Germinal center (tissue), 1 donor: ENCODE results near the gene SH2D1B.

Source experiments
- DNase-seq: peaks from one replicate; pipeline ENCODE4 v3.0.0; 2012; ENCODE audit warnings: mixed read lengths, low spot score

Gene SH2D1B

GRCh38 chr1:162381941-162382750 is 29.8 kb downstream of the SH2D1B start:
- no peak for DNase-seq

GRCh38 chr1:162381383-162381782 is 30.6 kb downstream of the SH2D1B start, which contains the start of gene C1orf226:
Gene C1orf226 (plus strand): TSS chr1:162381728. CDS start chr1:162381902, 174 bp downstream.
- DNase-seq = no peak

GRCh38 chr1:162380061-162380846 is 31.7 kb downstream of the SH2D1B start:
- no peak for DNase-seq

GRCh38 chr1:162376691-162377090 is 35.2 kb downstream of the SH2D1B start, which contains the start of gene SPATA46:
Gene SPATA46 (minus strand): TSS chr1:162376854. CDS start chr1:162376790, 64 bp downstream.
- DNase-seq = no peak

GRCh38 chr1:162375463-162375862 is 36.5 kb downstream of the SH2D1B start:
- no peak for DNase-seq

- no peak for DNase-seq
These were observed 37.5 kb downstream of the SH2D1B start for GRCh38 chr1:162374406-162374805.

- no peak for DNase-seq
These were observed 38.2 kb downstream of the SH2D1B start for GRCh38 chr1:162373541-162374260.

GRCh38 chr1:162373072-162373427 is 38.9 kb downstream of the SH2D1B start:
- no peak for DNase-seq

GRCh38 chr1:162372159-162373071 is 39.5 kb downstream of the SH2D1B start:
- DNase-seq = no peak

GRCh38 chr1:162371611-162372010 is 40.3 kb downstream of the SH2D1B start:
- no peak for DNase-seq

- no peak for DNase-seq
These were observed 41.2 kb downstream of the SH2D1B start for GRCh38 chr1:162370721-162371120.

GRCh38 chr1:162370161-162370560 is 41.8 kb downstream of the SH2D1B start:
- DNase-seq = no peak

GRCh38 chr1:162369571-162369970 is 42.4 kb downstream of the SH2D1B start:
- no peak for DNase-seq

GRCh38 chr1:162368451-162368850 is 43.5 kb downstream of the SH2D1B start:
- no peak for DNase-seq

- no peak for DNase-seq
These were observed 44.2 kb downstream of the SH2D1B start for GRCh38 chr1:162367772-162368171.

GRCh38 chr1:162367073-162367472 is 44.9 kb downstream of the SH2D1B start:
- DNase-seq = no peak

- DNase-seq = no peak
These were observed 45.3 kb downstream of the SH2D1B start for GRCh38 chr1:162366671-162367070.

- no peak for DNase-seq
These were observed 45.8 kb downstream of the SH2D1B start for GRCh38 chr1:162366149-162366548.

- DNase-seq = no peak
These were observed 46.5 kb downstream of the SH2D1B start for GRCh38 chr1:162365284-162366020.

- no peak for DNase-seq
These were observed 47.4 kb downstream of the SH2D1B start for GRCh38 chr1:162364498-162364897.

- DNase-seq = no peak
These were observed 48.1 kb downstream of the SH2D1B start for GRCh38 chr1:162363823-162364222.
